GM19455 (cell line): ENCODE results near the gene ATG9B.

Source experiments
- ATAC-seq: cut with Tn5 transposase; IDR thresholded peaks from one replicate; pipeline ENCODE4 v1.9.1; 2021; ENCODE audit not compliant: unreplicated experiment

The ATG9B gene

GRCh38 chr7:151024435-151025056 is at the start of gene ATG9B:
TSS of gene ATG9B (minus strand) at chr7:151024494. CDS start at chr7:151024423, 71 bp downstream.
- no peak for ATAC-seq

- ATAC-seq = no peak
Observed at GRCh38 chr7:151073990-151074389, 49.7 kb upstream of the ATG9B start.

GRCh38 chr7:151071032-151071866 is 47.0 kb upstream of the ATG9B start:
- no peak for ATAC-seq

- ATAC-seq = no peak
Observed at GRCh38 chr7:151070574-151070960, 46.3 kb upstream of the ATG9B start.

GRCh38 chr7:151069841-151070573 is 45.7 kb upstream of the ATG9B start:
- no peak for ATAC-seq

GRCh38 chr7:151068069-151068773 is 43.9 kb upstream of the ATG9B start:
- ATAC-seq = no peak

GRCh38 chr7:151066273-151066974 is 42.1 kb upstream of the ATG9B start:
- ATAC-seq = no peak

GRCh38 chr7:151065516-151065915 is 41.2 kb upstream of the ATG9B start:
- no peak for ATAC-seq

GRCh38 chr7:151064993-151065392 is 40.7 kb upstream of the ATG9B start:
- no peak for ATAC-seq

- no peak for ATAC-seq
Observed at GRCh38 chr7:151064454-151064853, 40.2 kb upstream of the ATG9B start.

- no peak for ATAC-seq
Observed at GRCh38 chr7:151063212-151063561, 38.9 kb upstream of the ATG9B start.

- ATAC-seq = no peak
Observed at GRCh38 chr7:151062399-151063211, 38.3 kb upstream of the ATG9B start.

GRCh38 chr7:151062111-151062398 is 37.8 kb upstream of the ATG9B start:
- no peak for ATAC-seq

GRCh38 chr7:151061213-151062110 is 37.2 kb upstream of the ATG9B start:
- no peak for ATAC-seq

GRCh38 chr7:151060416-151061212 is 36.3 kb upstream of the ATG9B start:
- no peak for ATAC-seq

GRCh38 chr7:151060113-151060415 is 35.8 kb upstream of the ATG9B start:
- no peak for ATAC-seq

GRCh38 chr7:151059367-151060112 is 35.2 kb upstream of the ATG9B start, which contains the start of gene SLC4A2:
TSS of gene SLC4A2 (plus strand) at chr7:151059589. CDS start at chr7:151061988, 2,399 bp downstream.
- peak; percentile 29 for ATAC-seq
